Stimulated activated CD4-positive, alpha-beta T cell treated with anti-CD3 and anti-CD28 coated beads, Interleukin-4, amount 100 ng/mL, for 48 hours (primary cell): ENCODE results near the gene ATF6B.

Source experiments
- DNase-seq, 2 donors: peaks; one replicate each; pipeline ENCODE4 v3.0.0-alpha.2; 2020; ENCODE audit warnings: low read depth in 2 of 2

The ATF6B gene

GRCh38 chr6:32127717-32128592 is at the start of gene ATF6B:
ATF6B (minus strand) TSS chr6:32128246; CDS start chr6:32128207, 39 bp downstream.
- peak; percentile 91 to 98 for DNase-seq

- DNase-seq: peak in 1 of 2 donors; percentile 28
Measured at GRCh38 chr6:32177183-32177787, 49.2 kb upstream of the ATF6B start.

GRCh38 chr6:32176476-32177182 is 48.6 kb upstream of the ATF6B start:
- no peak for DNase-seq

- DNase-seq: peak; percentile 96
Measured at GRCh38 chr6:32175711-32176475, 47.8 kb upstream of the ATF6B start, which contains the start of gene AGPAT1. AGPAT1 (minus strand) TSS chr6:32176084; CDS start chr6:32171496, 4,588 bp downstream.

- DNase-seq: no peak
Measured at GRCh38 chr6:32175322-32175710, 47.3 kb upstream of the ATF6B start.

GRCh38 chr6:32174416-32174815 is 46.4 kb upstream of the ATF6B start:
- no peak for DNase-seq

- DNase-seq: no peak
Measured at GRCh38 chr6:32173051-32173727, 45.1 kb upstream of the ATF6B start.

- DNase-seq: no peak
Measured at GRCh38 chr6:32171234-32171633, 43.2 kb upstream of the ATF6B start.

- no peak for DNase-seq
Measured at GRCh38 chr6:32170294-32170693, 42.2 kb upstream of the ATF6B start.

GRCh38 chr6:32168807-32169591 is 41.0 kb upstream of the ATF6B start:
- DNase-seq: no peak

- DNase-seq: no peak
Measured at GRCh38 chr6:32168350-32168749, 40.3 kb upstream of the ATF6B start.

GRCh38 chr6:32167761-32168262 is 39.8 kb upstream of the ATF6B start:
- DNase-seq: no peak

GRCh38 chr6:32167154-32167760 is 39.2 kb upstream of the ATF6B start:
- DNase-seq: no peak

- DNase-seq: no peak
Measured at GRCh38 chr6:32166411-32167061, 38.5 kb upstream of the ATF6B start.

GRCh38 chr6:32164295-32164694 is 36.2 kb upstream of the ATF6B start, which contains the start of gene EGFL8:
EGFL8 (plus strand) TSS chr6:32164595; CDS start chr6:32166166, 1,571 bp downstream.
- DNase-seq: no peak

- DNase-seq: no peak
Measured at GRCh38 chr6:32163559-32164258, 35.7 kb upstream of the ATF6B start.

GRCh38 chr6:32158052-32158451 is 30.0 kb upstream of the ATF6B start:
- no peak for DNase-seq

GRCh38 chr6:32156891-32157290 is 28.8 kb upstream of the ATF6B start:
- no peak for DNase-seq
